HG03565 (cell line): Measurements from ENCODE around the gene SMIM34.
"Not testable (repeated sequence)": the region's sequence is repeated elsewhere in the genome, so short reads cannot be mapped to it uniquely, and the experiment has no call there.

Experiments
- ATAC-seq: cut with Tn5 transposase; IDR thresholded peaks from one replicate; pipeline ENCODE4 v1.9.1; 2021; ENCODE audit warnings: mild to moderate bottlenecking, moderate library complexity; ENCODE audit not compliant: unreplicated experiment

Gene SMIM34

GRCh38 chr21:34374462-34374861 is 49.3 kb downstream of the SMIM34 start:
- ATAC-seq: not testable (repeated sequence)

- no peak for ATAC-seq
These were observed 51.4 kb downstream of the SMIM34 start for GRCh38 chr21:34372321-34372720.

- ATAC-seq: no peak
These were observed 54.0 kb downstream of the SMIM34 start for GRCh38 chr21:34369741-34370140.
